Loucy (cell line): ENCODE measurements around the gene PRKD3.

Experiments
- CTCF ChIP-seq: fragments of 200-600 bp; sonication (generic); conservative IDR thresholded peaks from 2 replicates; pipeline ENCODE4 v1.5.1; 2014; ENCODE audit warnings: mild to moderate bottlenecking, antibody characterized with exemption, low read length
- EZH2phosphoT487 ChIP-seq: fragments of 200-600 bp; IDR thresholded peaks from 2 replicates; pipeline ENCODE4 v1.6.1; 2018; ENCODE audit warnings: antibody characterized with exemption, mild to moderate bottlenecking, moderate library complexity, borderline replicate concordance

GRCh38 chr2:37323176-37323780 lies 1.4 kb downstream of the PRKD3 start:
- TF ChIP-seq CTCF (no peak), EZH2phosphoT487 (no peak)
